DND-41 (cell line): ENCODE results near the gene P2RX1.

Source experiments
- EZH2 ChIP-seq: IDR thresholded peaks from 3 replicates; pipeline ENCODE4 v1.6.1; 2012; ENCODE audit warnings: borderline replicate concordance, low read depth, mild to moderate bottlenecking, moderate library complexity, low read length, inconsistent platforms; ENCODE audit not compliant: severe bottlenecking
- TF ChIP-seq, protein P1 (sequence below): IDR thresholded peaks from 2 replicates; pipeline ENCODE4 v1.5.1; 2012; ENCODE audit warnings: borderline replicate concordance, low read length, moderate library complexity, mild to moderate bottlenecking; ENCODE audit not compliant: poor library complexity, severe bottlenecking; ENCODE audit errors: extremely low read depth

DNA sequence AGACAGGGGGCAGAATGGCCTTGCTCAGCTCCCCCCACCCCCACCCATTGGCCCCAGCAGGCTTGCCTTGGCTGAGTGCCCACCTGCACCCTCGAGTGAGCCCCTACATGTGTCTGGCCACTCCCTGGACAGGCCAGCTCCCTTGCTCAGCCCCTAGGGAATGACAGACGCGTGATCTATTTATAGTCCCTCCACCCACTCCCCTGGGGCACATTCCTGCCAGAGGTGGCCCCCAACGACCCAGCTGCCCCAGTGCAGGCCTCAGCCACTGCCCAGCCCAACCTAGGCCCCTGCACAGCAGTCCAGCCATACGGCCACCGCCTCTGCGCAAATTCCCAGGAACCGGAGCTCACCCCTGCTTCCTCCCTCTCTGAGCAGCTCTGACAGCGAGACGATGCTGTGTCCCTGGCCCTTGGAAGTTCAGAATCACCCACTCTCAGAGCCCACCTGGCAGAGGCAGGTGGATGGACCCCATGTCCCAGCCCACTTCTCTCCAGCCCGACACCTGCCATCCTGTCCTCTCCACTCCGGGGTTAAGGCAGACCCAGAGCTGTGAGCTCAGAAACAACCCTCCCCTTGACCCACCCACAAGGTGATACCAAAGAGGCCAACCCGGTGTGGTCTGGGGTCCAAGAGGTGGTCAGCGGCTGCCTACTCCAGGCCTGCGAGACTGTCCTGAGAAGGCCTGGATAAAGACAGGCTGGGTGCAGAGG, 11.5 kb upstream of the P2RX1 start:
- TF ChIP-seq, protein P1, sequence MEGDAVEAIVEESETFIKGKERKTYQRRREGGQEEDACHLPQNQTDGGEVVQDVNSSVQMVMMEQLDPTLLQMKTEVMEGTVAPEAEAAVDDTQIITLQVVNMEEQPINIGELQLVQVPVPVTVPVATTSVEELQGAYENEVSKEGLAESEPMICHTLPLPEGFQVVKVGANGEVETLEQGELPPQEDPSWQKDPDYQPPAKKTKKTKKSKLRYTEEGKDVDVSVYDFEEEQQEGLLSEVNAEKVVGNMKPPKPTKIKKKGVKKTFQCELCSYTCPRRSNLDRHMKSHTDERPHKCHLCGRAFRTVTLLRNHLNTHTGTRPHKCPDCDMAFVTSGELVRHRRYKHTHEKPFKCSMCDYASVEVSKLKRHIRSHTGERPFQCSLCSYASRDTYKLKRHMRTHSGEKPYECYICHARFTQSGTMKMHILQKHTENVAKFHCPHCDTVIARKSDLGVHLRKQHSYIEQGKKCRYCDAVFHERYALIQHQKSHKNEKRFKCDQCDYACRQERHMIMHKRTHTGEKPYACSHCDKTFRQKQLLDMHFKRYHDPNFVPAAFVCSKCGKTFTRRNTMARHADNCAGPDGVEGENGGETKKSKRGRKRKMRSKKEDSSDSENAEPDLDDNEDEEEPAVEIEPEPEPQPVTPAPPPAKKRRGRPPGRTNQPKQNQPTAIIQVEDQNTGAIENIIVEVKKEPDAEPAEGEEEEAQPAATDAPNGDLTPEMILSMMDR, result no peak
- TF ChIP-seq EZH2, result no peak
